GM23338 (cell line): ENCODE results near the gene MCCC1.

Experiments
- CTCF ChIP-seq, 2 experiments: fragments of 200-600 bp in 1 of 2; sonication (generic) in 1 of 2; conservative IDR thresholded peaks; 2 replicates each; pipeline versions ENCODE4 v1.5.1 to v1.6.1; 2016 to 2017; ENCODE audit warnings: antibody characterized with exemption in 2 of 2, low read depth in 2 of 2, mild to moderate bottlenecking in 2 of 2, moderate library complexity in 1 of 2
- ETS1 ChIP-seq: IDR thresholded peaks from 2 replicates; pipeline ENCODE4 v1.6.1; 2016; ENCODE audit warnings: antibody characterized with exemption
- EZH2phosphoT487 ChIP-seq: fragments of 200-600 bp; sonication (generic); IDR thresholded peaks from one replicate; pipeline ENCODE4 v1.8.1; 2018; ENCODE audit warnings: antibody characterized with exemption; ENCODE audit not compliant: unreplicated experiment
- JUNB ChIP-seq: IDR thresholded peaks from one replicate; pipeline ENCODE4 v1.6.1; 2016; ENCODE audit warnings: antibody characterized with exemption; ENCODE audit not compliant: unreplicated experiment
- NANOG ChIP-seq: IDR thresholded peaks from 2 replicates; pipeline ENCODE4 v1.6.1; 2016; ENCODE audit warnings: antibody characterized with exemption, borderline replicate concordance
- REST ChIP-seq: IDR thresholded peaks from one replicate; pipeline ENCODE4 v1.6.1; 2018; ENCODE audit warnings: antibody characterized with exemption; ENCODE audit not compliant: unreplicated experiment
- ZNF462 ChIP-seq: fragments of 250-450 bp; sonication (Bioruptor Pico); IDR thresholded peaks from 2 replicates; pipeline ENCODE4 v1.5.0; 2020; ENCODE audit warnings: mild to moderate bottlenecking, moderate library complexity

- TF ChIP-seq CTCF (conservative IDR thresholded peaks at IDR 0.05; ENCODE audit: low read depth in 2 of 2) (no peak), JUNB (no peak), ETS1 (no peak), REST (no peak), ZNF462 (CRISPR knock-in tag) (no peak), EZH2phosphoT487 (no peak), NANOG (no peak)
Observed at GRCh38 chr3:183022936-183023516, 76.3 kb downstream of the MCCC1 start.
